Non-pigmented ciliary epithelial cell (primary cell): ENCODE data around the gene INSL3.
"Not testable (repeated sequence)": the region's sequence is repeated elsewhere in the genome, so short reads cannot be mapped to it uniquely, and the experiment has no call there.

Source experiments
- DNase-seq: peaks from one replicate; pipeline ENCODE4 v3.0.0-alpha.2; 2010; ENCODE audit warnings: low read depth

The INSL3 gene

DNA sequence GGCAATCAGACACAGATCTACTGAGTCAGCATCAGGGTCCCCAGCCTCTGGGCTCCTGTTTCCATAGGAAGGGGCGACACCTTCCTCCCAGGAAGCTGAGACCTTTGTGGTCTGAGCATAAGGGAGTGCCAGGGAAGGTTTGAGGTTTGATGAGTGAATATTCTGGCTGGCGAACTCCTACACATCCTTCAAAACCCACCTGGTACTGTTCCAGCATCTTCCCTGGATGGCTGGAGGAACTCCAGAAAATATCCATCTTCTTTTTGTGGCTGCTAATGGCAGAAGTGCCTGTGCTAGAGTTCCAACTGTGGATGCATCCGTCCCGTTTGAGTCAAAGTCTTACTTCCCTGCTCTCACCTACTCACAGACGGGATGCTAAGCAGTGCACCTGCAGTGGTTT lies 9.2 kb downstream of the INSL3 start:
- DNase-seq: no peak

DNA sequence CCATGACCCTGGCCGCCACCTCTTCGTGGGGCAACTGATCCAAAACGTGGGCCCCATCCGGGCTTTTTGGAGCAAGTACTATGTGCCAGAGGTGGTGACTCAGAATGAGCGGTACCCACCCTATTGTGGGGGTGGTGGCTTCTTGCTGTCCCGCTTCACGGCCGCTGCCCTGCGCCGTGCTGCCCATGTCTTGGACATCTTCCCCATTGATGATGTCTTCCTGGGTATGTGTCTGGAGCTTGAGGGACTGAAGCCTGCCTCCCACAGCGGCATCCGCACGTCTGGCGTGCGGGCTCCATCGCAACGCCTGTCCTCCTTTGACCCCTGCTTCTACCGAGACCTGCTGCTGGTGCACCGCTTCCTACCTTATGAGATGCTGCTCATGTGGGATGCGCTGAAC lies 9.6 kb downstream of the INSL3 start:
- no peak for DNase-seq

DNA sequence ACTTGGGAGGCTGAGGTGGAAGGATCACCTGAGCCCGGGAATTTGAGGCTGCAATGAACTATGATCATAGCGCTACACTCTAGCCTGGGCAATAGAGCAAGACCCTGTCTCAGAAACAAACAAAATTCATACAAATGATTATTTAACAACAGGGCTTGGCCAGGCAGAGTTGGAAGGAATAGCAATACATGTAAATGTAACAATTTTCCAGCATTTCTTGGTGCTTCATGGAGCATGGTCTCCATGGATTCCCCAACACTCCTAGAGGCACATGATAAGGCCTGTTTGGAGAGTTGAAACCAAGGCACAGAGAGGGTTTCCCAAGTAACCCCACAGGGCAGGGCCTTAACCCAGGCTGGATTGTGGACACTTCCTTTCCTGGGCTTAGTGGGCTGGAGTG lies 10.2 kb downstream of the INSL3 start:
- no peak for DNase-seq

DNA sequence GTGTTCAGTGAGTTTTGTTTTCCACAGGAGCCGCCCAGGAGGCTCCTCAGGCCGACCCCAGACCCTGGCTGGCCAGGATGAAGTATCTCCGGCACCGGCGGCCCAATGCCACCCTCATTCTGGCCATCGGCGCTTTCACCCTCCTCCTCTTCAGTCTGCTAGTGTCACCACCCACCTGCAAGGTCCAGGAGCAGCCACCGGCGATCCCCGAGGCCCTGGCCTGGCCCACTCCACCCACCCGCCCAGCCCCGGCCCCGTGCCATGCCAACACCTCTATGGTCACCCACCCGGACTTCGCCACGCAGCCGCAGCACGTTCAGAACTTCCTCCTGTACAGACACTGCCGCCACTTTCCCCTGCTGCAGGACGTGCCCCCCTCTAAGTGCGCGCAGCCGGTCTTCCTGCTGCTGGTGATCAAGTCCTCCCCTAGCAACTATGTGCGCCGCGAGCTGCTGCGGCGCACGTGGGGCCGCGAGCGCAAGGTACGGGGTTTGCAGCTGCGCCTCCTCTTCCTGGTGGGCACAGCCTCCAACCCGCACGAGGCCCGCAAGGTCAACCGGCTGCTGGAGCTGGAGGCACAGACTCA lies 13.5 kb downstream of the INSL3 start:
- no peak for DNase-seq

GRCh38 chr19:17806945-17807344 lies 14.4 kb downstream of the INSL3 start:
- DNase-seq: no peak

DNA sequence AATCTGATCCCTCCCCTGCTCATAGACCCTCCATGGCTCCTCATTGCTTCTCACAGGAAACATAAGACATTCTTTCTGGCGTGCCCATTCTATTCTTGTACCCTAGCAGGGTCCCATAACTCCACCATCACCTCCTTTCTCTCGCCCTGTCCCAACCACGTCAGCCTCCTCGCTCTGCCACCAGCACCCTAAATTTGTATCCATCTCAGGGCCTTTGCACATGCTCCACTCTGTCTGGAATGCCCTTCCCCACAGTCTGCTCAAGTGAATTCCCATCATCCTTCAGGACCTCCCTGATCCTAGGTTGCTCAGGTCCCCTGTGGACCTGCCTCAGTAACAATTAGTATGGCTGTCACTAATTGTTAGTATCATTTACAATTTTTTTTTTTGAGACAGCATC lies 15.9 kb downstream of the INSL3 start:
- DNase-seq: no peak

- DNase-seq: no peak
Measured at GRCh38 chr19:17803264-17803896, 17.9 kb downstream of the INSL3 start.

GRCh38 chr19:17802137-17802858 lies 19.0 kb downstream of the INSL3 start:
- no peak for DNase-seq

- not testable (repeated sequence) for DNase-seq
Measured at GRCh38 chr19:17798599-17798998, 22.7 kb downstream of the INSL3 start.

DNA sequence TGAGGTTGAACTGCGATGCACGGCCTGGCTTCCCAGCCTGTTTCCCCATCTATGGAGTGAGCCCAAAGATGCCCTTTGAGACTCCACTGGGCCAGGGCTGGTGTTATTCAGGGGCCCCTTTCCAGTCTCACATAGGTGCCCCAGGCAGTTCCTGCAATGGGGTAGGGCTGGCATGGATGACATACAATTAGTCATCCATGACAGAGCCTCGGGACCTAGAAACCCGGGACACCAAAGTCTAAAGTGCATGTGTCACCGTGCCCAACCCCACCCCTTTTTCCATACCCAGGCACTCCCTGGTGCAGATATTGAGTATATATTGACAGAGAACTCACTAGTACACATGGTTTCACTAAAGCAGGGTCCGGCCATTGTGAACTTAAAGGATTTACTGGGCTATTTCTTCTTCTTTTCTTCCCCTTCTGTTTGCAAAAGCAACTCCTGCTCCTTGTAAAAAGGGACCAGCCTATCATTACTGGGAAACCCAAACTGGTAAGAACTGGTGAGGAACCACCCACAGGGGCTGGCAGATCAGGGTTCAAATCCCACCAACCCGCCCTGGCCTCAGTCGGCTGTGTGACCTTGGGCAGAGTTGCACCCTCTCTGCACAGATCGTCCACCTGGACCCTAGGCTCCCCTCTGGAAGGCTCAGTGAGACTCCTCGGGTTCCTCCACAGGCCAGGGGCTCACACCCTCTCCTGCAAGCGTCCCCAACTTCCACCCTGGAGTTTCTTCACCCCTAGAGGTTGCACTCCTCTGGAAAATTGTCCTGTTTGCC lies 23.7 kb downstream of the INSL3 start:
- no peak for DNase-seq

DNA sequence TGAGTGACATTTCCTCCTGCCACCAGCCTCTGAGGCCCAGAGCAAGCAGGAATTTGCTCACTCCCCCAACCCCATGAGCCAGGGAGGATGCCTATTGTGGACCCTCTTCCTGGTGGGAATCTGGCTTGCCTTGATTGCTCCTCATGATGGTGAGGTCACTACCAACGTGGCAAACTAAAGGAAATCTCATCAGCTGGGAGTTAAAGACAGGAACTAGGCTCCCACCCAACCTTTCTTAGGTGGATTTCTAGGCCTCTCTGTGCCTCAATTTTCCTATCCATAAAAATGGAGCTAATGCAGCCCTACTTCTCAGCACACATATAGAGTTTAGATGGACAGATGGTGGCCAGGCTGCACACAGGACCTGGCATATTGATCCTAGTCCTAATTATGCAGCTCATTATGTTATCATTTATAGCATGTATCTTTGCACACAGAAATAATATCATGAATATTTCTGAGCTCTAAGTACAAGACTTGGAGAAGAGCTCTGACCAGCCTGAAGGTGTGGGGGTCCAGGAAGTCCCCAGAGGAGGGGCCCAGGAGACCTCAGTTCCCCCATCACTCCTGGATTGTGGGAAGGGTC lies 24.4 kb downstream of the INSL3 start:
- DNase-seq: no peak

- no peak for DNase-seq
Measured at GRCh38 chr19:17796013-17796837, 25.1 kb downstream of the INSL3 start.

- no peak for DNase-seq
Measured at GRCh38 chr19:17795495-17795856, 25.8 kb downstream of the INSL3 start.

- DNase-seq: no peak
Measured at GRCh38 chr19:17794731-17795494, 26.4 kb downstream of the INSL3 start, which contains the start of gene B3GNT3. Gene B3GNT3, plus strand, starts transcription at chr19:17795138. Its CDS starts 12,670 bp downstream, at chr19:17807808.

- no peak for DNase-seq
Measured at GRCh38 chr19:17794412-17794730, 26.9 kb downstream of the INSL3 start.

DNA sequence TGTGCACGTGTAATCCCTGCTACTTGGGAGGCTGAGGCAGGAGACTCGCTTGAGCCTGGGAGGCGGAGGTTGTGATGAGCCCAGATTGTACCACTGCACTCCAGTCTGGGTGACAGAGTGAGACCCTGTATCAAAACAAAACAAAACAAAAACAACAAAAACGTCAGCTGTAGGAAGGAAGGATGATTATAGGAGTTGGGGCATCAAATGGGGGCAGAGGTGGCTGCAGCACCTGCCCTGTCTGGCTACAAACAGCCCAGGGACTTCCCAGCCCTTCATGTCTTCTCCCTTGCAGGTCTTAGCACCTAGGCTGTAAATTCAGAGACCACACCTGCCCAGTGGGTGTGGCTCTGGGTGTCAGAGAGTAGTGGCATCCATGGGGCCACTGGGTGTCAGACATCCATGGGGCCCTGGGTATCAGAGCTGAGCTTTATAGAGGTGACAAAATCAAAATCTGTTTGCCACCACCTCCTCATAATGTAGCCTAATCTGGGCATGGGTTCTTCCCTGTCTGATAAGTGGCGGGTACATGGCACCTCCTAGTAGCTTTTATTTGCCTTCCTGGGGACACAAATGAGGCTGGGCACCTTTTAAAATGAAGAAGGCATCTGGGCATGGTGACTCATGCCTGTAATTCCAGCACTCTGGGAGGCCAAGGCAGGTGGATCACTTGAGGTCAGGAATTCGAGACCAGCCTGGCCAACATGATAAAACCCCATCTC lies 31.1 kb downstream of the INSL3 start:
- DNase-seq: no peak

GRCh38 chr19:17788632-17789031 lies 32.7 kb downstream of the INSL3 start:
- no peak for DNase-seq

DNA sequence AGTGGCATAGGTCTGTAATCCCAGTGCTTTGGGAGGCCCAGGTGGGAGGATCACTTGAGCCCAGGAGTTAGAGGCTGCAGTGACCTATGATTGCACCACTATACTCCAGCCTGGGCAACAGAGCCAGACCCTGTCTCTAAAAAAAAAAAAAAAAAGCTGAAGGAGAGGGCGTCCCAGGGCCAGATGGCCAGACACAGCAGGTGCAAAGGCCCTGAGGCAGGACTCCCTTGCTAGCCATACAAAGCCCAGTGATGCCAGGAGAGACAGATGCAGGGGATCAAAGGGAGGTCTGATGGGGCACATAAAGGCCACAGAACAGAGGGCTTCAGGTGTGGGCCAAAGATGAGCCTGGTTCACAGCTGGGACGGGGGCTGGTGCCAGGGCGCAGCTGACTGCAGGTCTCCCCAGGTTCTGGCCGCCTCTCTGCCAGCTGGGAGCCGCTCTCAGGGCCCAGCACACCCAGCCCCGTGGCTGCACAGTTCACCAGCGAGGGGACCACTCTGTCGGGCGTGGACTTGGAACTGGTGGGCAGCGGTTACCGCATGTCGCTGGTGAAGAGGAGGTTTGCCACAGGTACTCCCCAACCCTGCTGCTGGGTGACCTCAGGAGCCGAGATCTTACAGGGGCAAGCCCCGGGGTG lies 33.9 kb downstream of the INSL3 start:
- DNase-seq: no peak

- no peak for DNase-seq
Measured at GRCh38 chr19:17784201-17785008, 36.9 kb downstream of the INSL3 start.
